ENCODE measurements around the gene NOP53.

- TF ChIP-seq EZH2 (IDR thresholded peaks at IDR 0.05; ENCODE audit: low read depth, unreplicated experiment) (no peak), POLR2AphosphoS5 (IDR thresholded peaks at IDR 0.05; ENCODE audit: low read depth) (no peak), CTCF (conservative IDR thresholded peaks at IDR 0.05; ENCODE audit: low read depth in 2 of 2) (no peak), EZH2phosphoT487 (IDR thresholded peaks at IDR 0.05; ENCODE audit: unreplicated experiment) (no peak), ZNF331 (CRISPR knock-in tag; IDR thresholded peaks at IDR 0.05; ENCODE audit: low read depth) (no peak), CREB1 (CRISPR knock-in tag; IDR thresholded peaks at IDR 0.05; ENCODE audit: low read depth) (no peak)
- TF ChIP-seq, protein P1, sequence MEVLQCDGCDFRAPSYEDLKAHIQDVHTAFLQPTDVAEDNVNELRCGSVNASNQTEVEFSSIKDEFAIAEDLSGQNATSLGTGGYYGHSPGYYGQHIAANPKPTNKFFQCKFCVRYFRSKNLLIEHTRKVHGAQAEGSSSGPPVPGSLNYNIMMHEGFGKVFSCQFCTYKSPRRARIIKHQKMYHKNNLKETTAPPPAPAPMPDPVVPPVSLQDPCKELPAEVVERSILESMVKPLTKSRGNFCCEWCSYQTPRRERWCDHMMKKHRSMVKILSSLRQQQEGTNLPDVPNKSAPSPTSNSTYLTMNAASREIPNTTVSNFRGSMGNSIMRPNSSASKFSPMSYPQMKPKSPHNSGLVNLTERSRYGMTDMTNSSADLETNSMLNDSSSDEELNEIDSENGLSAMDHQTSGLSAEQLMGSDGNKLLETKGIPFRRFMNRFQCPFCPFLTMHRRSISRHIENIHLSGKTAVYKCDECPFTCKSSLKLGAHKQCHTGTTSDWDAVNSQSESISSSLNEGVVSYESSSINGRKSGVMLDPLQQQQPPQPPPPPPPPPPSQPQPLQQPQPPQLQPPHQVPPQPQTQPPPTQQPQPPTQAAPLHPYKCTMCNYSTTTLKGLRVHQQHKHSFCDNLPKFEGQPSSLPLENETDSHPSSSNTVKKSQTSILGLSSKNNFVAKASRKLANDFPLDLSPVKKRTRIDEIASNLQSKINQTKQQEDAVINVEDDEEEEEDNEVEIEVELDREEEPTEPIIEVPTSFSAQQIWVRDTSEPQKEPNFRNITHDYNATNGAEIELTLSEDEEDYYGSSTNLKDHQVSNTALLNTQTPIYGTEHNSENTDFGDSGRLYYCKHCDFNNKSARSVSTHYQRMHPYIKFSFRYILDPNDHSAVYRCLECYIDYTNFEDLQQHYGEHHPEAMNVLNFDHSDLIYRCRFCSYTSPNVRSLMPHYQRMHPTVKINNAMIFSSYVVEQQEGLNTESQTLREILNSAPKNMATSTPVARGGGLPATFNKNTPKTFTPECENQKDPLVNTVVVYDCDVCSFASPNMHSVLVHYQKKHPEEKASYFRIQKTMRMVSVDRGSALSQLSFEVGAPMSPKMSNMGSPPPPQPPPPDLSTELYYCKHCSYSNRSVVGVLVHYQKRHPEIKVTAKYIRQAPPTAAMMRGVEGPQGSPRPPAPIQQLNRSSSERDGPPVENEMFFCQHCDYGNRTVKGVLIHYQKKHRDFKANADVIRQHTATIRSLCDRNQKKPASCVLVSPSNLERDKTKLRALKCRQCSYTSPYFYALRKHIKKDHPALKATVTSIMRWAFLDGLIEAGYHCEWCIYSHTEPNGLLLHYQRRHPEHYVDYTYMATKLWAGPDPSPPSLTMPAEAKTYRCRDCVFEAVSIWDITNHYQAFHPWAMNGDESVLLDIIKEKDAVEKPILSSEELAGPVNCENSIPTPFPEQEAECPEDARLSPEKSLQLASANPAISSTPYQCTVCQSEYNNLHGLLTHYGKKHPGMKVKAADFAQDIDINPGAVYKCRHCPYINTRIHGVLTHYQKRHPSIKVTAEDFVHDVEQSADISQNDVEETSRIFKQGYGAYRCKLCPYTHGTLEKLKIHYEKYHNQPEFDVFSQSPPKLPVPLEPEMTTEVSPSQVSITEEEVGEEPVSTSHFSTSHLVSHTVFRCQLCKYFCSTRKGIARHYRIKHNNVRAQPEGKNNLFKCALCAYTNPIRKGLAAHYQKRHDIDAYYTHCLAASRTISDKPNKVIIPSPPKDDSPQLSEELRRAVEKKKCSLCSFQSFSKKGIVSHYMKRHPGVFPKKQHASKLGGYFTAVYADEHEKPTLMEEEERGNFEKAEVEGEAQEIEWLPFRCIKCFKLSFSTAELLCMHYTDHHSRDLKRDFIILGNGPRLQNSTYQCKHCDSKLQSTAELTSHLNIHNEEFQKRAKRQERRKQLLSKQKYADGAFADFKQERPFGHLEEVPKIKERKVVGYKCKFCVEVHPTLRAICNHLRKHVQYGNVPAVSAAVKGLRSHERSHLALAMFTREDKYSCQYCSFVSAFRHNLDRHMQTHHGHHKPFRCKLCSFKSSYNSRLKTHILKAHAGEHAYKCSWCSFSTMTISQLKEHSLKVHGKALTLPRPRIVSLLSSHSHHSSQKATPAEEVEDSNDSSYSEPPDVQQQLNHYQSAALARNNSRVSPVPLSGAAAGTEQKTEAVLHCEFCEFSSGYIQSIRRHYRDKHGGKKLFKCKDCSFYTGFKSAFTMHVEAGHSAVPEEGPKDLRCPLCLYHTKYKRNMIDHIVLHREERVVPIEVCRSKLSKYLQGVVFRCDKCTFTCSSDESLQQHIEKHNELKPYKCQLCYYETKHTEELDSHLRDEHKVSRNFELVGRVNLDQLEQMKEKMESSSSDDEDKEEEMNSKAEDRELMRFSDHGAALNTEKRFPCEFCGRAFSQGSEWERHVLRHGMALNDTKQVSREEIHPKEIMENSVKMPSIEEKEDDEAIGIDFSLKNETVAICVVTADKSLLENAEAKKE (CRISPR knock-in tag; IDR thresholded peaks at IDR 0.05): no peak
- TF ChIP-seq, protein P2, sequence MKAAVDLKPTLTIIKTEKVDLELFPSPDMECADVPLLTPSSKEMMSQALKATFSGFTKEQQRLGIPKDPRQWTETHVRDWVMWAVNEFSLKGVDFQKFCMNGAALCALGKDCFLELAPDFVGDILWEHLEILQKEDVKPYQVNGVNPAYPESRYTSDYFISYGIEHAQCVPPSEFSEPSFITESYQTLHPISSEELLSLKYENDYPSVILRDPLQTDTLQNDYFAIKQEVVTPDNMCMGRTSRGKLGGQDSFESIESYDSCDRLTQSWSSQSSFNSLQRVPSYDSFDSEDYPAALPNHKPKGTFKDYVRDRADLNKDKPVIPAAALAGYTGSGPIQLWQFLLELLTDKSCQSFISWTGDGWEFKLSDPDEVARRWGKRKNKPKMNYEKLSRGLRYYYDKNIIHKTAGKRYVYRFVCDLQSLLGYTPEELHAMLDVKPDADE (IDR thresholded peaks at IDR 0.05): no peak
These were observed 31.0 kb upstream of the NOP53 start for GRCh38 chr19:47714339-47714738.
